Inflammatory macrophage treated with lipopolysaccharide for 4 hours (primary cell): ENCODE results near the gene BTNL2.
"Not testable (repeated sequence)": the region's sequence is repeated elsewhere in the genome, so short reads cannot be mapped to it uniquely, and the experiment has no call there.

Experiments used
- DNase-seq: peaks from one replicate; pipeline ENCODE4 v3.0.0-alpha.2; 2020

The BTNL2 gene

GRCh38 chr6:32359225-32359624 lies 47.8 kb downstream of the BTNL2 start:
- not testable (repeated sequence) for DNase-seq

- not testable (repeated sequence) for DNase-seq
Observed at GRCh38 chr6:32358548-32358947, 48.4 kb downstream of the BTNL2 start.

GRCh38 chr6:32355018-32355417 lies 52.0 kb downstream of the BTNL2 start:
- DNase-seq, result no peak

GRCh38 chr6:32353348-32353747 lies 53.6 kb downstream of the BTNL2 start:
- peak; percentile 5 for DNase-seq
